Purkinje cell (primary cell): Measurements from ENCODE around the gene OPN3. TPM values are rescaled to one million over a fixed set of nuclear protein-coding genes. Genes with fewer than 3 reads are reported as not detected.

Experiments
- polyA plus RNA-seq: library from polyadenylated mRNA; unstranded; fragments of >200 nt; fragmentation: Nextera tagmentation; gene quantifications from 2 replicates; pipeline ENCODE4 v1.2.1, GENCODE V29; 2014

OPN3 gene, protein sequence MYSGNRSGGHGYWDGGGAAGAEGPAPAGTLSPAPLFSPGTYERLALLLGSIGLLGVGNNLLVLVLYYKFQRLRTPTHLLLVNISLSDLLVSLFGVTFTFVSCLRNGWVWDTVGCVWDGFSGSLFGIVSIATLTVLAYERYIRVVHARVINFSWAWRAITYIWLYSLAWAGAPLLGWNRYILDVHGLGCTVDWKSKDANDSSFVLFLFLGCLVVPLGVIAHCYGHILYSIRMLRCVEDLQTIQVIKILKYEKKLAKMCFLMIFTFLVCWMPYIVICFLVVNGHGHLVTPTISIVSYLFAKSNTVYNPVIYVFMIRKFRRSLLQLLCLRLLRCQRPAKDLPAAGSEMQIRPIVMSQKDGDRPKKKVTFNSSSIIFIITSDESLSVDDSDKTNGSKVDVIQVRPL
- 32.5 and 52.6 TPM in 2 replicates for polyA plus RNA-seq

GRCh38 chr1:241640149-241640866 is at the start of gene OPN3, which contains the start of gene CHML:
Gene OPN3 (minus strand): TSS chr1:241640369. CDS start chr1:241640254, 115 bp downstream.
Gene CHML (minus strand): TSS chr1:241640369. CDS start chr1:241635766, 4,603 bp downstream.

GRCh38 chr1:241652012-241652411 is 11.8 kb upstream of the OPN3 start, which contains the start of gene WDR64:
Gene WDR64 (plus strand): TSS chr1:241652281. CDS start chr1:241652485, 204 bp downstream.

Other genes with a start within 250 kb of the OPN3 start
- 92.8 and 103 TPM in 2 replicates for gene FH, start 120.6 kb downstream of the OPN3 start, polyA plus RNA-seq
- 0.65 TPM in 1 of 2 replicates, not detected in the other for gene KMO, start 108.0 kb downstream of the OPN3 start, polyA plus RNA-seq
- 6.0 and 11.0 TPM in 2 replicates for gene CHML, start within 50 bp of the OPN3 start, polyA plus RNA-seq
- not detected in 2 replicates for gene WDR64, start 11.9 kb upstream of the OPN3 start, polyA plus RNA-seq
- 1.7 and 2.2 TPM in 2 replicates for gene EXO1, start 207.8 kb upstream of the OPN3 start, polyA plus RNA-seq